Dermis blood vessel endothelial cell (primary cell): Measurements from ENCODE around the gene TROAP. TPM values are rescaled to one million over a fixed set of nuclear protein-coding genes. Genes with fewer than 3 reads are reported as not detected.
"Not testable (repeated sequence)": the region's sequence is repeated elsewhere in the genome, so short reads cannot be mapped to it uniquely, and the experiment has no call there.

Source experiments
- DNase-seq: peaks from one replicate; pipeline ENCODE4 v3.0.0; 2010
- total RNA-seq: library from RNA; depleted of rRNA; stranded (reverse); fragments of >200 nt; gene quantifications from 2 replicates; pipeline ENCODE4 v1.2.3, GENCODE V29; 2014

TROAP gene, protein sequence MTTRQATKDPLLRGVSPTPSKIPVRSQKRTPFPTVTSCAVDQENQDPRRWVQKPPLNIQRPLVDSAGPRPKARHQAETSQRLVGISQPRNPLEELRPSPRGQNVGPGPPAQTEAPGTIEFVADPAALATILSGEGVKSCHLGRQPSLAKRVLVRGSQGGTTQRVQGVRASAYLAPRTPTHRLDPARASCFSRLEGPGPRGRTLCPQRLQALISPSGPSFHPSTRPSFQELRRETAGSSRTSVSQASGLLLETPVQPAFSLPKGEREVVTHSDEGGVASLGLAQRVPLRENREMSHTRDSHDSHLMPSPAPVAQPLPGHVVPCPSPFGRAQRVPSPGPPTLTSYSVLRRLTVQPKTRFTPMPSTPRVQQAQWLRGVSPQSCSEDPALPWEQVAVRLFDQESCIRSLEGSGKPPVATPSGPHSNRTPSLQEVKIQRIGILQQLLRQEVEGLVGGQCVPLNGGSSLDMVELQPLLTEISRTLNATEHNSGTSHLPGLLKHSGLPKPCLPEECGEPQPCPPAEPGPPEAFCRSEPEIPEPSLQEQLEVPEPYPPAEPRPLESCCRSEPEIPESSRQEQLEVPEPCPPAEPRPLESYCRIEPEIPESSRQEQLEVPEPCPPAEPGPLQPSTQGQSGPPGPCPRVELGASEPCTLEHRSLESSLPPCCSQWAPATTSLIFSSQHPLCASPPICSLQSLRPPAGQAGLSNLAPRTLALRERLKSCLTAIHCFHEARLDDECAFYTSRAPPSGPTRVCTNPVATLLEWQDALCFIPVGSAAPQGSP
- total RNA-seq, result 4.3 and 14.6 TPM in 2 replicates

DNA sequence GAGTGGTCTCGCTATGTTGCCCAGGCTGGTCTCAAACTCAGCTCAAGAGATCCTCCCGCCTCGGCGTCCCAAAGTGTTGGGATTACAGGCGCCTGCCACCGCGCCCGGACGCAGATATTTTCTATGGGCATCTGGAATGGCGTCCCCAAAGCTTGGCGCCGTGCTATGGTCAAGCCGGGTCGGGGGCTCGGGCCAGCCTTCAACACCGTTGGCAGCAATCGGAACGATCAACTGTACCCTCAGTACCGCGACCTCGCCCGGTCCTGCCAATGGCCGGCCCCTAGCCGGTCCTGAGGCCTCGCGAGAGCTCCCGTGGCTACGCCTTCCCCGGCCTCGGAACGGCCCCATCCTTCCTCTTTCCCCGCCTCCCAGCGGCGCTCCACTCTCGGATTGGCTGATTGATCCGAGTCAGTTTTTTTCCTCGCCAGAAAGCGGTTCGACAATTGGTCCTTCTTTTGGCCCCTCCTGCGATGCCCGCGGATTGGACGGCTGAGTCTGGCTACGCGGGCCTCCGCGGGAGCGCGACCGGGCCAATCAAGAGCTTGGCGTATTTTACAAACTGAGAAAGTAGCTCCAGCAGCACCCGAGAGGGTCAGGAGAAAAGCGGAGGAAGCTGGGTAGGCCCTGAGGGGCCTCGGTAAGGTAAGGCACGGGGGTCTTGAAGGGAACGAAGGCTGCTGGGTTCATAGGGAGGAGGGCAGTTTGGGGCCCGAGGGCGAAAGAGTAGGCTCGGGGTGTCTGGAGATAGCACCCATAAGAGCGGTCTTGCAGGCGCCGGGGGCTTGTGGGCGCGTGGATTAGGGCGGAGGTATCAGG is at the start of gene TROAP:
TROAP (plus strand) TSS at position 548 of the 816 bp plus-strand sequence. CDS start 354 bp downstream, outside the sequence.
- peak; percentile 99 for DNase-seq

DNA sequence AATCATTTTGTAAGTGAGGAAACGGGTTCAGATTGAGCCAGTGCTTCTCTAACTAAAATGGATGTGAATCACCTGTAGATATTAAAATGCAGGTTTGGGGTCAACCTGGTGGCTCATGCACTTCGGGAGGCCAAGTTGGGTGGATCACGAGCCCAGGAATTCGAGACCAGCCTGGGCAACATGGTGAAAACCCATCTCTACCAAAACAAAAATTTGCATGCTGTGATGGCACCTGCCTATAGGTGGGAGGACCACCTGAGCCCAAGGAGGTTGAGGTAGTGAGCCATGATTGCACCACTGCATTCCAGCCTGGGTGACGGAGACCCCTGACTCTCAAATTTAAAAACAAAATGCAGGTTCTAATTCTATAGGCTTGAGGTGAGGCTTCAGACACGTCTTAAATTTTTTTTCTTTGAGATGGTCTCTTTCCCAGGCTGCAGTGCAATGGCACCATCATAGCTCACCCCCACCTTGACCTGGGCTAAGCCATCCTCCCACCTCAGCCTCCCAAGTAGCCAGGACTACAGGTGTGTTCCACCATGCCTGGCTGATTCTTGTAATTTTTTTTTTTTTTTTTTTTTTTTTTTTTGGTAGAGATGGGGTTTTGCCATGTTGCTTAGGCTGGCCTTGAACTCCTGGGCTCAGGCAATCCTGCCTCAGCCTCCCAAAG is 49.2 kb upstream of the TROAP start:
- DNase-seq, result no peak

DNA sequence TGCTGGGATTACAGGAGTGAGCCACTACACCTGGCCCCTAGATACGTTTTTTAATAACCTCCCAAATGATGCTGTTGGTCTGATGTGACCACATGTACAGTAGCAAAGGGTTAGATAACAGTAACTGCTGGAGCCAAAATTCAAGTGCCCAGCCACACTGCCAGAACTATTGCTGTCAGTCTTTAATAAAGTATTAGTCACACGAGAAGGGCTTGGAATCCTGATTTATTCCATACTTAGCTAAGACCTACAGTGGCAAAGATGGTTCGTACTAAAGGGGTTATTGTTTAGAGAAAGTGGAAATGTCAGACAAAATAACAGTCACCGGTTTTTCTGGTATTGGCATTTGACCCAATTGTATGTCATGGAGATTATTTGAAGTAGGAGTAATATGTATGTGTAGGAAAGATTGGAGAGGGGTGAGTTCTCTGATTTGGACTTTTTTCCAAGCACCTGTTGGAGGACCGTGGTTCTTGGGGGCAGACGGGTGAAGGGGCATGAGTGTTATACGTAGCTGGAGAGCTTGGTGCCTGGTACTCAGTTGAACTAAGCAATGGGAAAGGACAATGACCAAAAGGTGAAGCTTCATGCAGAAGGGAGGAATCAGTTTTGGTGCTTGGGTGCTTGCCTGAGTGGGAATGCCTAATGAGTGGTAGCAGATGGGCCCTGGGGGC is 48.5 kb upstream of the TROAP start:
- DNase-seq, result no peak

DNA sequence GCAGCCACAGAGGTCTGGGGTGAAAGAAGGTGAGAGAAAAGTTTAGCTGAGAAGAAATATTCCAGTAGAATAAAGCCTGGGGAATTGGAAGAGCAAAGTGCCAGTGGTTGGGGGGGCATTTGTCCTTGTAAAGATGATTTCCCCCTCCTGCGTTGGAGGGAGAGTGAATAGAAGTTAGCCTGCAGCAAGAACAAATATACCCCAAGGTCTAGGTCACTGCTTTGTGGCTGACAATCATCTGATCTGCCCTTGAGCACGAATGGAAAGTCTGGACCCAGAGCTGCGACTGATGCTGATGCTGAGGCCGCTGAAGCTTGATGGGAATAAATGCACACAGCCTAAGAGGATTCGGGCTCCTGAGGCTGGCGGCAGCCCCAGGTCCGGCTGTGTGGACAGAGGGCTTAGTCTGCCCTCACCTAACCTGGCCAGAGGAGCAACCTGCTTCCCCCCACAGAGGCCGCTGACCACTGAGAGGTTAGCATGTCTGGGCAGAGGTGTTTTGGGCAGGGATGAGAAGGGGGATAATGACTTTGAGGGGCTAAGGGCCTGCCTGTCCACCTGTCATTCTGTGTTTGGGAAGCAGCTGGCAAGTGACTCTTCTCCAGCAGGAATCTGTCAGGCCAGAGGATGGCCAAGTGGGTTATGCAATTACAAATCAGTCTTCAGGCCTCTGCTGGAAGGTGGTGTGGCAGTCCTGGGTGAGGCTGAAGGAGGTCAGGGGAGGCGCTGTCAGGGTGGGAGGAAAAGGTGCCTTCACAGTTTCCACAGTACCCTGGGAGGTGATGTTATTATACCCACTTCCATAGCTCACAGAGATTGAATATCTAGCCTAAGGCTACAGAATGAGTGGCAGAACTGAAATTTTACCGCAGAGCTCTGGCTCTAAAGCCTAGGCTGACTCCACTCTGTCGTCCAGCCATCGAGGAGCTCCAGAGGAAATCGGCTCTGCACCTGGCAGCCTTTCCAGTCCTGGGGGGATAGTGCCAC is 46.5 kb upstream of the TROAP start:
- no peak for DNase-seq

DNA sequence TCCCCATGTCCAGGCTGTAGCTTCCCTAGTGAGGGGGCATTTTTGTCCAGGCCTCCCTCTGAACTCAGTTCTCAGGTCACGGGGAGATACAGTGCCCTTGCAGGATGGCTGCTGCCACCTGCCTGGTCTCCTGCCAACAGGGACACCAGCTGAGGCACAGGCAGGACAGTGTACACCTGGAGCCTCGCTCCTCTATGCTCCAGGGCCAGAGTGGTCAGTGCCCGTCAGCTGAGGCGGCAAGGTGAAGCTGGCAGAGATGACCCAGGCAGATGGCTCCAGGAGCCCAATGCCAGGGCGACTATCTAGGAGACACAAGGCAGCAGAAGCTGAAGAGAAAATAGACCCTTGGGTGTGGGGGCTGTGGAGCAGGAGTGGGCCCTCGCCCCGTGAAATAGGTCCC is 45.6 kb upstream of the TROAP start:
- no peak for DNase-seq

DNA sequence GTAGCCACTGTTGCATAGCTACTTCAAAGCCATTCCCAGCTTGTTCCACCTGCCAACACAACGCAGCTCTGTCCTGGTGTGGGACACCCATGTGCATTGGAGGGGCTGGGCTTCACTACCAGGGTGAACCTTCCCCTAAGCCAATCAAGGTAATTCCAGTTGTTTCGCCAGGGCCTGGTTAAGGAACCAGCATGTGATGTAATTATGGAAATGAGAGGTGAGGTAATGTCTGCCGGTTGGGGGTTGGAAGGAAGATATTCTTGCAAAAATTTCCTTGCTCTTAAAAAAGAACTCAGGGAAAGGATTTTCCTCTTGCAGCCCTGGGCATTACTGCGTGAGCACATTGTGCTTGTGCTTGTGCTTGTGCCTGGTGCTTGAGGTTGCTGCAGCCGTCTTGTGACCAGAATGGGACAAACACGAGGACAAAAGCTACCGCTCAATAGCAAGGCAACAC is 43.3 kb upstream of the TROAP start:
- DNase-seq, result no peak

DNA sequence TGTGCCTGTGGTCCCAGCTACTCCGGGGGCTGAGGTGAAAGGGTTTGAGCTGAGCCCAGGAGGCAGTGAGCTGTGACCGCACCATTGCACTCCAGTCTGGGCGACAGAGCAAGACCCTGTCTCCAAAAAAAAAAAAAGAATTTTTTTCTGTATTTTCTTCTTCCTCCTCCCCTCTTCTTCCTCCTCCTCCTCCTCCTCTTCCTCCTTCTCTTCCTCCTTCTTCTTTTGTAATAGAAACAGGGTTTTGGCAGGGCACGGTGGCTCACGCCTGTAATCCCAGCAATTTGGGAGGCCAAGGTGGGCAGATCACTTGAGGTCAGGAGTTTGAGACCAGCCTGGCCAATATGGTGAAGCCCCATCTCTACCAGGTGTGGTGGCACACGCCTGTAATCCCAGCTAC is 42.5 kb upstream of the TROAP start:
- DNase-seq, result not testable (repeated sequence)

DNA sequence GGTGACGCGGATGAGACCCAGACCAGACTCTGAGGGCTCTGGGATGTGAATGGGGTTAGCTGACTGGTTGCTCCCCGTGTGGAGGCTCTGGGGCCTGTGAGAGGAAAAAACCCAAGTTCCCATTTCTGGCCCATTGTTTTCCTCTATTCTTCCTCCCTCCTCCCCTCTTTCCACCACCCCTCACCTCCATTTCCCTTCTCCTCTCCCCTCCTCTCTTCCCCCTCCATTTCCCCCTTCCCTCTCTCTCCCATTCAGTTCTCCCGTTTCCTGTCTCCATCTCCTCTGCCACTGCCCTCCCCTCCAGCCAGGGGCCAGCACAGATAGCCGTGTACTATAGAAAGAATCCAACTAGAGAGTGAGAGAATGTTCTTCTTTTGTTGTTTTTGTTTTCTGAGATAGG is 40.8 kb upstream of the TROAP start:
- no peak for DNase-seq

DNA sequence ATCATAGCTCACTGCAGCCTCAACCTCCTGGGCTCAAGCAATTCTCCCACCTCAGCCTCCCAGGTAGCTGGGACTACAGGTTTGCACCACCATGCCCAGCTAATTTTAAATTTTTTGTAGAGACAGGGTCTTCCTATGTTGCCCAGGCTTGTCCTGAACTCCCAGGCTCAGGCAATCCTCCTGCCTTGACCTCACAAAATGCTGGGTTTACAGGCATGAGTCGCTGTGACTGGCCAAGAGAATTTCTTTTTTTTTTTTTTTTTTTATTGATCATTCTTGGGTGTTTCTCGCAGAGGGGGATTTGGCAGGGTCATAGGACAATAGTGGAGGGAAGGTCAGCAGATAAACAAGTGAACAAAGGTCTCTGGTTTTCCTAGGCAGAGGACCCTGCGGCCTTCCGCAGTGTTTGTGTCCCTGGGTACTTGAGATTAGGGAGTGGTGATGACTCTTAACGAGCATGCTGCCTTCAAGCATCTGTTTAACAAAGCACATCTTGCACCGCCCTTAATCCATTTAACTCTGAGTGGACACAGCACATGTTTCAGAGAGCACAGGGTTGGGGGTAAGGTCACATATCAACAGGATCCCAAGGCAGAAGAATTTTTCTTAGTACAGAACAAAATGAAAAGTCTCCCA is 40.2 kb upstream of the TROAP start:
- not testable (repeated sequence) for DNase-seq

DNA sequence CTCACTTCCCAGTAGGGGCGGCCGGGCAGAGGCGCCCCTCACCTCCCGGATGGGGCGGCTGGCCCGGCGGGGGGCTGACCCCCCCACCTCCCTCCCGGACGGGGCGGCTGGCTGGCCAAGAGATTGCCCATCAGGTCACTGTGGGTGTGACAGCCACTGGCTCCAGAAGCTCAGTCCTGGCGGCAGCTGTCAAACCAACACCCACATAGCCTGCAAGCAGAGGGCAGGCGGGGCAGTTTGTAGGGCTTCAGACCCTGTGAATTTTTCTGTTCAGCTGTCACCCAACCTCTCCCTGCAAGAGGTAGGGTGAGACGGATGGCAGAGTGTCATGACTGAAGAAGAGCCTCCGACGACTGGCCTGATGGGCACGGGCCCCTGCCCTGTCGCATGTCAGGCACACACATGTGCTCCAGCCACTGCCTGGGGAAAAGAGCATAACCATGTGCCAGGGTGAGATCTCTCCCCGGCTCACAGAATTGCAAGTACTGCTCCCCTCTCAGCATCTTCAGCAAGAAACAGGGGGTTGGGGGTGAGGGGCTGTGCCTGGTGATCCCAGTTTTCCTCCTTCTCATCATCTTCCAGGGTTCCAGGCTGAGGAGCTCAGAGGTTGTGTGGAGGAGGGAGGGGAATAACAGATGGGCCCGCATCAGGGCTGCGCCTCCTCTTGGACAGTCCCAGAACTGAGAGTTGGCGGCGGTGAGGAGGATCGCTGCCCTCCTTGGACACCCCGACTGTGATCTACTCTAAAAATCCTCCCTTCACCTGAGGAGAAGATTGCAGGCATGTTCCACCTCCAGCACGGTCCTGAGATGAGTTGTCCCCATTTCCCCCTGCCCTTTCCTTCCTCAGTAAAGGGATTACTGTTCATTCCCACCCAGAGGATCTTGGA is 39.3 kb upstream of the TROAP start:
- DNase-seq, result no peak

DNA sequence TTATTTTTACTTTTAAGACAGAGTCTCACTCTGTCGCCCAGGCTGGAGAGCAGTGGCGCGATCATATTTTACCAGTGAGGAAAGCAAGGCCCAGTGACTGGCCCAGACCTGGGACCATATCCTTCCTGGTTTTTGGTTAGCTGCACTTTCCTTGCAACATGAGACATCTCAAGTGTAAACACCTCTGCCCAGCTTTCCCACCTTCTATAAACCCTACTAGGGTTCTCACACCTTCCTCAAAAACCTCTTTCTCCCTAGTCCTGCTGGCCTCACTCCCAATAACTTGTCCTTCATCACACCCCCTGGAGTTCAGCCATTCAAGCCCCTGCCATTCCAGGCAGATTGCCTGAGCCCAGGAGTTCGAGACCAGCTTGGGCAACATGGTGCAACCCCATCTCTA is 38.4 kb upstream of the TROAP start:
- no peak for DNase-seq

DNA sequence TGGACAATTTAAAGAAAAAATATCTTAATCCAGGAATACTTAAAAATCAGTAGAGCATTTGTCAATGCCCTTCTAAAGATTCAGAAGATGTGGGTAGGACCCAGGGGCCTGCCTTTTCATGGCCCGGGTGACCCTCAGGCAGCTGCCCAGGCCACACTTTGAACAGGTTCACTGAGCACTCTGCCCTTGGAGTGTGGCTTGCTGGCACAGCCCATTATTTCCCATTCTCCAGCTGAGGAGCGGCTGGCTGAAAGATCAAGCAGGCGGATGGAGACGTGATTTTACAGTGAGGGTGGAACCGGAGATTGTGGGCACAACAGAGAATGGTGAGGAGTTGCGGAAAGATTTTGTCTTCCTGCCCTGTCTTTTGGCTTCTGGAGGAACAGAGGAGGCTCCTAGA is 35.2 kb upstream of the TROAP start:
- DNase-seq, result no peak

DNA sequence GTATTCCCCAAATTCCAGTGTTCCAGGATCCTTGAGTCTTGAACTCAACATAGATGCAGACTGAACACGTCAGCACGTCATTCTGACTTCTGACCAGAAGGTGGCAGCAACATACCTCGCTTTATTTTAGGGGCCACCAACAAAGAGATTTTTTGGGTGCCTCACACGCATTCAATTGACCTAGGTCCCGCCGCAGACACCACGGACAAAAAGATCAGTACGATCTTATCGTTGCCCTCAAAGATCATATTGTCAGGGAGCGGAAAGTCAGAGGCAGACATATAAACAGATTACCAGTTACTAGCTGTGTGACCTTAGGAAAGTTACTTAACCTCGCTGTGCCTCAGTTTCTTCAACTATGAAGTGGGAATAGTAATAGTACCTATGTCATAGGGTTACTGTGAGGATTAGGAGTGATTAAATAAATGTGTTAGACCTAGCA is 34.6 kb upstream of the TROAP start:
- DNase-seq, result peak; percentile 75

DNA sequence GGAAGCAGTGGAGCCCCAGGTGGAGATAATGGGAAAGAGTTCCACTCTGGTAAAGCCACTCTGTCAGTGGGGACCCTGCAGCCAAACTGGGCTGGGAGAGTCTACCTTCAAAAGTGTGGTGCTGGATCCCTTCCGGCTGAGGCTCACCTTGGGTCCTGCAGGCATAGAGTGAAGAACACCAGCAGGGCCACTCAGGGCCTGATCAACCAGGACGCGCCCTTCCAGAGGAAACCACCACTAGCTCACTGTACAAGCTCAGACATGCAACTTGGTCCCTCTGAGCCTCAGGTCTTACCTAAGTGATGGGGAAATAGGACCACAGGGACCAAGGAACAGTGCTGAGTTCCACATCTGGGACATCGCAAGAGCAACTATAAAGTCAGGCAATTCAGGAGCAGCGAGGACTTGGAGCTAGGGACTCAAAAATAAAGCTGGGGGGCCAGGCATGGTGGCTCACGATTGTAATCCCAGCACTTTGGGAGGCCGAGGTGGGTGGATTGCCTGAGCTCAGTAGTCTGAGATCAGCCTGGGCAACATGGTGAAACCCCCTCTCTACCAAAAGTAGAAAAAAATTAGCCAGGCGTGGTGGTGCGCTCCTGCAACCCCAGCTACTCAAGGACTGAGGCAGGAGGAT is 34.0 kb upstream of the TROAP start:
- no peak for DNase-seq

DNA sequence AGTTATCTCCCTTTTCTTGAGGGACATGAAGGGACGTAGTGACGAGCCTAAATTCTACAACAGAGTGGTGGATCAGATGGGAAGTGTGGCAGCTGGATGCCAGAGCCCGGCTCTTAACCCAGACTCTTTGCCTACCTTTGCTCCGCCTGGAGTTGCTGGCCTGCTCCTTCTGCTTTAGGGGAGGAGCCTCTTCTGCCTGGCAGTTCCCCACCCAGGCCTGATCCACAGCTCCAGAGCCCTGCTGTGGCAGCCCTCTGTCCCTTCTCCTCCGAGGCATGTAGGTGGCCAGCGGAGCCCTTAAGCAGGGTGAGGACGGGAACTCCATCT is 30.4 kb upstream of the TROAP start:
- DNase-seq, result no peak

DNA sequence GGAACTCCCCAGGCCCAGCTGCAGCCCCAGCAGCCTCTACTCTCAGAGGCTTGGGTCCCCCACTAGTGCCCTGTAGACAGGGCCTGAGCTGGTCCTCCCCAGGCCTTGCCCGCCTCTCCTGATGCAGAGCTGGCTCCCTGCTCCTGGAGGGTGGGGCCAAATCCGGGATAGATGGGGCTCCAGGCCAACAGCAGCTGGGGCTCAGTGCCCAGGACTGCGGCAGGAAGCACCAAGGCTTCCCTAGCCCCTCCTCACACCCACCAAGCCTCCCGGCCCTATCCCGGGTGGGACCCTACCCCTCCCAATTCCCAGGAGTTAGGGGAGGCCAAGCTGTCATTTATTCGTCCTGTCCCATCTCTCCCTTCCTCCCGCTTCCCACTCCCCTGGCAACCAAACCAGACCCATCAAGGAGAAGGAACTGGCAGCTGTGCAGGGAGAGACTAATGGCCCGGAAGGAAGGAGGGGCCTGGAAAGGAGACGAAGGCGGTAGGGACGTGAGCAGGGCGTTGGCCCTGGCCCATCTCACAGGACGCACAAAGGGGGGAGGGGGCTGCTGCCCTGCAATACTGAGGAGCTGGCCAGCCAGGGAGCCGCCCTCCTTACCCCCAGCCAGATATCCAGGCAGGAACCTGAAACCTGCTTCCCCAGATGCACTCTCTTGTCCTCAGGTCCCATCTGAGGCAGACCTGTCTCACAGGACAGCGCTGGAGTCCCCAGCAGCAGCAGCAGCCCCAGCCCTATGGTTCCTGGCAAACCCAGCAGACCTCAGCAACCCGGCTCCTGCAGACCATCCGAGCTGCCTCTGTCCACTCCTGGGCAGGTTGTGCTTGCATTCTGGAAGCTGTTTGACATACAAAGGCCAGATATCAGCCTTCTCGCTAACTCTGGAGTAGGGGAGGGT is 29.7 kb upstream of the TROAP start:
- no peak for DNase-seq

DNA sequence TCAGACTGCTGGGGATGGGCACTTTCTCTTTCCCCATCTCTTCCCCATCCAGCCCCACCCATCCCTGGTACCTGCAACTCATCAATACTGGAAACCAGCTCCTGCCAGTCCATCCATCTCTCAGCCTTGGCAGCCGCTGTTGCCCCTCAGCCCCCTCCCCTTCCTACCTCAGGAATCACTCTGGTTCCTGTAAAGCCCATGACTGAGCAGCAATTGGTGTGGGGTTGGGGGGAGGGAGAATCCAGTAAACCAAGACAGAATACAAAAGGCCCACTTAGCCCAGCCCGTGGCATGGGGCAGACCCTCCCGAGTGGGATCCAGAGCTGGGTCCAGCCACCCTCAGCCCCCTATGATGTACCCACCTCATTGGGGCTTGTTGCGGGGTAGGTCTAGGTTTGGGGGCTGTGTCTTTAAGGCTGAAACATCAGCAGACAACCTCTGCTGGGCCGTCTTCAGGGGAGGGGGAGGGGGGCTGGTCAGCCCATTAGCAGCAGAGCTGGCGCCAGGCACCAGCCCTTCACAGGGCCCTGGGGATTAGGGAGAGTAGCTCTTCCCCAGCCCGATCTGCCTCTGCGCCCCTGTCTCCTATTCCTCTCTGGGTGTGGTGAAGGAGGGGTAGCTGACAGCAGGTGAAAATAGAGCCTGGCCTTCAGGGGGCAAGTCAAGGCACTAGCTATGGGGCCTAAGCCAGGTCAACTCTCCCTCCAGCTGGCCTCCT is 28.8 kb upstream of the TROAP start:
- no peak for DNase-seq
